HFFc6 (cell line): ENCODE data around the gene RPS14. TPM values are rescaled to one million over a fixed set of nuclear protein-coding genes. Genes with fewer than 3 reads are reported as not detected.
"Not testable (repeated sequence)": the region's sequence is repeated elsewhere in the genome, so short reads cannot be mapped to it uniquely, and the experiment has no call there.

Source experiments
- DNase-seq: peaks from one replicate; pipeline ENCODE4 v3.0.0-alpha.2; 2018
- H3K27ac Mint-ChIP-seq: 2 replicates; pipeline ENCODE4 v1.8.0; 2020; ENCODE audit warnings: mild to moderate bottlenecking, mixed read lengths
- H3K27me3 Mint-ChIP-seq: 2 replicates; pipeline ENCODE4 v1.8.0; 2021; ENCODE audit warnings: mild to moderate bottlenecking, moderate library complexity, mixed read lengths; ENCODE audit not compliant: insufficient read depth
- H3K36me3 Mint-ChIP-seq: 2 replicates; pipeline ENCODE4 v1.8.0; 2021; ENCODE audit warnings: low read depth, mixed read lengths
- H3K4me1 Mint-ChIP-seq: 2 replicates; pipeline ENCODE4 v1.8.0; 2020; ENCODE audit warnings: low read depth, mixed read lengths
- H3K4me3 Mint-ChIP-seq: 2 replicates; pipeline ENCODE4 v1.8.0; 2020; ENCODE audit warnings: mild to moderate bottlenecking, moderate library complexity, mixed read lengths
- H3K9me3 Mint-ChIP-seq: 2 replicates; pipeline ENCODE4 v1.8.0; 2020; ENCODE audit warnings: mild to moderate bottlenecking, mixed read lengths
- total RNA-seq, 6 experiments: library from RNA; stranded (reverse); fragmentation: NEBNext Ultra II Directional; extraction: Animal tissue kit (Norgen Biotek cat#: 25700); gene quantifications; 2 replicates in 1 of 6; 3 replicates in 5 of 6; pipeline ENCODE4 v1.2.3, GENCODE V29; 2021
- TF ChIP-seq, protein P1 (sequence below): fragments of 200-600 bp; sonication (generic); IDR thresholded peaks from 2 replicates; pipeline ENCODE4 v1.5.0; 2021; ENCODE audit warnings: antibody characterized with exemption, mild to moderate bottlenecking

The RPS14 gene
- total RNA-seq, 6 experiments from 2014 or later: 1,658 to 2,163 (median 1,911) TPM

DNA sequence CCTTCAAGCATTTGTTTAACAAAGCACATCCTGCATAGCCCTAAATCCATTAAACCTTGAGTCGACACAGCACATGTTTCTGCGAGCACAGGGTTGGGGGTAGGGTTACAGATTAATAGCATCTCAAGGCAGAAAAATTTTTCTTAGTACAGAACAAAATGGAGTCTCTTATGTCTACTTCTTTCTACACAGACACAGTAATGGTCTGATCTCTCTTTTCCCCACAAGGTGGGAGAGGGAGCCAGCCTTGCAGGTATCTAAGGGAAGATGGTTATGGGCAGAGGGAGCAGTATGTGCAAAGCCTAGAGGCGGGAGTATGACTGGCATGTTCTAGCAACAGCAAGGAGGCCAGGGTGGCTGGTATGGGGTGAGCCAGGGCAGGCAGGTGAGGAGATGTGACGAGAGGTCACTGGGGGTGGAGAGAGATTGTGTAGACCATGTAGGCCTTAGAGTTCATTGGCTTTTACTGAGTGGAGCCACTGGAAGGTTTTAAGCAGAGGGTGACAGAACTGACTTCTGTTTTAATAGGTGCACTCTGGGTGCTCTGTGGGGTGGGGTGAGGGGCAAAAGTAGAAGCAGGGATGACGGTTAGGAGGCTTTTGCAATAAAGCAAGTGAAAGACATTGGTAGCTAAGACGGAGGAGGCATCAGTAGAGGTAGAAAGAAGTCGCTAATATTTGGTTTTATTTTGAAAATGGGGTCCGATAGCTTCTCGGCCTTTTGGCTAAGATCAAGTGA is 5.1 kb upstream of the RPS14 start:
- Mint-ChIP-seq H3K36me3 (peaks cover 4% of the 10 kb centered on the region; the same call in 1 of the 2 replicates), H3K4me1 (peaks cover 6% of the 10 kb centered on the region), H3K27me3 (peaks cover 1% of the 10 kb centered on the region; the same call in 1 of the 2 replicates), H3K9me3 (no peaks in the 10 kb centered on the region), H3K4me3 (no peak overlapping the region), H3K27ac (no peak overlapping the region)
- DNase-seq: no peak
- TF ChIP-seq, protein P1, sequence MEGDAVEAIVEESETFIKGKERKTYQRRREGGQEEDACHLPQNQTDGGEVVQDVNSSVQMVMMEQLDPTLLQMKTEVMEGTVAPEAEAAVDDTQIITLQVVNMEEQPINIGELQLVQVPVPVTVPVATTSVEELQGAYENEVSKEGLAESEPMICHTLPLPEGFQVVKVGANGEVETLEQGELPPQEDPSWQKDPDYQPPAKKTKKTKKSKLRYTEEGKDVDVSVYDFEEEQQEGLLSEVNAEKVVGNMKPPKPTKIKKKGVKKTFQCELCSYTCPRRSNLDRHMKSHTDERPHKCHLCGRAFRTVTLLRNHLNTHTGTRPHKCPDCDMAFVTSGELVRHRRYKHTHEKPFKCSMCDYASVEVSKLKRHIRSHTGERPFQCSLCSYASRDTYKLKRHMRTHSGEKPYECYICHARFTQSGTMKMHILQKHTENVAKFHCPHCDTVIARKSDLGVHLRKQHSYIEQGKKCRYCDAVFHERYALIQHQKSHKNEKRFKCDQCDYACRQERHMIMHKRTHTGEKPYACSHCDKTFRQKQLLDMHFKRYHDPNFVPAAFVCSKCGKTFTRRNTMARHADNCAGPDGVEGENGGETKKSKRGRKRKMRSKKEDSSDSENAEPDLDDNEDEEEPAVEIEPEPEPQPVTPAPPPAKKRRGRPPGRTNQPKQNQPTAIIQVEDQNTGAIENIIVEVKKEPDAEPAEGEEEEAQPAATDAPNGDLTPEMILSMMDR: no peak

DNA sequence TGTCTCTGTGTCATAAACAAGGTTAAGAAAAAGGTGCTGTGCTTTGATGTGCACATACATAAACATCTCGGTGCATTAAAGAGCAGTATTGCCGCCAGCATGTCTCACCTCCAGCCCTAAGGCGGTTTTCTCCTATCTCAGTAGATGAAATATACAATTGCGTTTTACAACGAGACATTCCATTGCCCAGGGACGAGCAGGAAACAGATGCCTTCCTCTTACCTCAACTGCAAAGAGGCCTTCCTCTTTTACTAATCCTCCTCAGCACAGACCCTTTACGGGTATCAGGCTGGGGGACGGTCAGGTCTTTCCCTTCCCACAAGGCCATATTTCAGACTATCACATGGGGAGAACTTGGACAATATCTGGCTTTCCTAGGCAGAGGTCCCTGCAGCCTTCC is 4.5 kb upstream of the RPS14 start:
- H3K9me3 Mint-ChIP-seq, H3K4me3 Mint-ChIP-seq, H3K36me3 Mint-ChIP-seq, H3K27ac Mint-ChIP-seq, DNase-seq, H3K27me3 Mint-ChIP-seq, H3K4me1 Mint-ChIP-seq: not testable (repeated sequence)

DNA sequence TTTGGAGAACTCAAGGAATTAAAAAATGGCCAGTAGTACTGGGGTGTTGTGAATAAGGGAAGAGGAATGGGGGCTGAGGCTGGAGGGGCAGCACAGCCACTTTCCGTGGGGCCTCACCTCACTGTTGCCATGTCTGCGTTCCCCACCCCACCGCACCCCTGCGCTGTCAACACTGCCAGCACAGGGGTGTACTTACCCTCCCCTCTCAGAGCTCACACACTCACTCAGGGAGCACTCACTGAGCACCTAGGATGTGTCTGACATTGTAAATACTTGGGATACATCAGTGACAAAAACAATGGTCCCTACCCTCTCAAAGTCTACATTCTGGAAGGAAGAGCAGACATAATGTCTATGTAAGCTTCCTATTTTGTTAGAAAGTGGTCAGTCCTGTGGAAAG is 3.4 kb upstream of the RPS14 start:
- Mint-ChIP-seq H3K27ac (no peak overlapping the region), H3K4me3 (no peak overlapping the region), H3K36me3 (peaks cover 19% of the 10 kb centered on the region), H3K4me1 (peaks cover 9% of the 10 kb centered on the region), H3K9me3 (no peaks in the 10 kb centered on the region), H3K27me3 (peaks cover 4% of the 10 kb centered on the region)
- DNase-seq: no peak
- TF ChIP-seq, protein P1: no peak

DNA sequence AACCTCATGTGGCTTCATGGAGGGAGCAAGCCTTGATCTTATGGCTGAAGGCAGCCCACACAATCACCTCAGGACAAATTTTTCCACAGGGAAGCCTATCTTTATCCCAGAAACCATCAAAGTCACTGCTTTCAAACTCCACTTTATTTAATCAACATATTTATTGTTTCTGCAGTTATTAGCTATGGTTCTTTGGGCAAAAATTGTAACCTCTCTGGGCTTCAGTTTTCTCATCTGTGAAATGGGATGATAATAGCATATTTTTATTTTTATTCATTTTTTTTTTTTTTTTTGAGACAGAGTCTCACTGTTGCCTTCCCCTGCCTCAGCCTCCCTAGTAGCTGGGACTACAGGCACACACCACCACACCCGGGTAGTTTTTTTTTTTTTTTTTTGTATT is 2.1 kb upstream of the RPS14 start:
- DNase-seq: no peak
- H3K4me3 Mint-ChIP-seq: no peak overlapping the region; the same call in 1 of the 2 replicates
- TF ChIP-seq, protein P1: no peak
- peaks cover 31% of the 10 kb centered on the region for H3K36me3 Mint-ChIP-seq
- H3K27me3 Mint-ChIP-seq: peaks cover 4% of the 10 kb centered on the region
- peaks cover 22% of the 10 kb centered on the region for H3K4me1 Mint-ChIP-seq
- H3K27ac Mint-ChIP-seq: no peak overlapping the region
- no peaks in the 10 kb centered on the region for H3K9me3 Mint-ChIP-seq

DNA sequence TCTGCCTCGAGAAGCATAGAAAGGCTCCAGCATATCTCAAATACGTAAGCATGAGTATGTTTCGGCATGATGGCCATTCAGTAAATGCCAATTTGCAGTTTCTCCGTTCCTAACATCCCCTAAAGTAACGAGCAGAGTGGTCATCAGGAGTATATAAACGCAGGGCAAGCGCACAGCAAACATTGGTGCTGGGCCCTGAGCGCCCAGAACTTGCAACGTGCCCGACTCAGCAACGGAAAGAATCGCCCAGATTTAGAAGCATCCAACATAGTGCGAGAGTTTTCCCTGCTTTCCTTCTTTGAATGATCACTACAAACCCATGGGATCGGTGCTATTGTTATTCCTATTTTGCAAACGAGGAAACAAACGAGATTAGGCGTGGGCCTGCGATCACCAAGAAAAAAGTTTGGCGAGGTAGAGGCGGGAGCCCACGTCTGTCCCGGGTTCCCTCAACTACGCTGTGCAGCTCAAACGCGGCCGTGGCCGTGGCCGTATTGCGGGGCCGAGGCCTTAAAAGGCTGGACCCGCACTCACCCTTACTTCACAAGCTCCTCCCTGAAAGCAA is 505 bp downstream of the RPS14 start:
- Mint-ChIP-seq H3K4me3 (peak overlapping the region; percentile 96), H3K27ac (peak overlapping the region; percentile 99), H3K4me1 (peaks cover 36% of the 10 kb centered on the region), H3K36me3 (peaks cover 45% of the 10 kb centered on the region), H3K9me3 (no peaks in the 10 kb centered on the region), H3K27me3 (peaks cover 4% of the 10 kb centered on the region)
- DNase-seq: no peak
- TF ChIP-seq, protein P1: no peak

DNA sequence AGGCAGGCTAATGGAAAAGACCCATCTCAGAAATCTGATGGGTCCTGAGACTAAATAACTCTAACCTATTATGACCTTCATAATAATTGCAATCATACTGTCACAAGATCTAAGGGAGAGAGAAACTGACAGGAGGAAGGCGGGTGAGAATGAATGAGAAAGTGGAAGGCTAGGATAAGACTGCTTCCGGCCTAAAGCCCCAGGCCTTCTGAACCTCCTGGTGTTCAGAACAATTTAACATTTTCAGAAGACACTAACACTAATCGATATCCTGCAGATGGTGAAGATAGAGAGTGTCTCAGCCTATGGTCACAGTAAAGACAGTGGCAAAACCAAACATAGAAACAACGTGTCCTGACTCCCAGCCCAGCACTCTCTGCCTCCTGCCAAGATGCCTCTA is 1.2 kb downstream of the RPS14 start:
- TF ChIP-seq, protein P1: no peak
- Mint-ChIP-seq H3K9me3 (no peaks in the 10 kb centered on the region), H3K4me1 (peaks cover 43% of the 10 kb centered on the region), H3K27me3 (peaks cover 4% of the 10 kb centered on the region), H3K27ac (peak overlapping the region; percentile 99), H3K4me3 (peak overlapping the region; percentile 96), H3K36me3 (peaks cover 52% of the 10 kb centered on the region)
- DNase-seq: no peak
